HG03521 (cell line): Measurements from ENCODE around the gene MMP15.
"Not testable (repeated sequence)": the region's sequence is repeated elsewhere in the genome, so short reads cannot be mapped to it uniquely, and the experiment has no call there.

Experiments used
- ATAC-seq: cut with Tn5 transposase; IDR thresholded peaks from one replicate; pipeline ENCODE4 v1.9.1; 2021; ENCODE audit warnings: mild to moderate bottlenecking, moderate library complexity; ENCODE audit not compliant: unreplicated experiment

Gene MMP15

DNA sequence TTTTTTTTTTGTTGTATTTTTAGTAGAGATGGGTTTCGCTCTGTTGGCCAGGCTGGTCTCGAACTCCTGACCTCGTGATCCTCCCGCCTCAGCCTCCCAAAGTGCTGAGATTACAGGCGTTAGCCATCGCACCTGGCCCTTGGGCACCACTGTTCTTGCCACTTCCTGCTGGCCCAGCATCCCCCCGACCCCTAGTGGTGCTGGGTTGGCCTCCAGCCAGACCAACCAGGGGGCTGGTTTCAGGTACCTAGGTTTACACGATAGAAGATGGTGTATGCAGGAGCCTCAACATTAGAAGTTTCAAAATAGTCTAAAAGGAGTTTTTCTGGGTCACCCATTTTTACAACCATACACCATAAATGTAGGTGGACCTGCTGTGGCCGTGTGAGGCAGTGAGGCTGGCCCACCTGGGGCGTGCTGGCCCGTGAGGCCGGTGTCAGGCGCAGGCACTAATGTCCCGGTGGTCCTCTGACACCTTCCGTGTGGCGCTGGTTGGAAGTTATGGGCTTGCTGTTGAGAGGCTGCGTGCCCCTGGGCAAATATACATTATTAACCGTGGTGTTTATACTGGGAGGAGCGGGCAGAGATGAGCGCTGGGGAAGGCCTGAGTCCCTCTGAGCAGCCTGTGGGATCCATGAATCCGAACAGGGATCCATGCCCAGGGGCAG is 60.2 kb downstream of the MMP15 start:
- no peak for ATAC-seq

DNA sequence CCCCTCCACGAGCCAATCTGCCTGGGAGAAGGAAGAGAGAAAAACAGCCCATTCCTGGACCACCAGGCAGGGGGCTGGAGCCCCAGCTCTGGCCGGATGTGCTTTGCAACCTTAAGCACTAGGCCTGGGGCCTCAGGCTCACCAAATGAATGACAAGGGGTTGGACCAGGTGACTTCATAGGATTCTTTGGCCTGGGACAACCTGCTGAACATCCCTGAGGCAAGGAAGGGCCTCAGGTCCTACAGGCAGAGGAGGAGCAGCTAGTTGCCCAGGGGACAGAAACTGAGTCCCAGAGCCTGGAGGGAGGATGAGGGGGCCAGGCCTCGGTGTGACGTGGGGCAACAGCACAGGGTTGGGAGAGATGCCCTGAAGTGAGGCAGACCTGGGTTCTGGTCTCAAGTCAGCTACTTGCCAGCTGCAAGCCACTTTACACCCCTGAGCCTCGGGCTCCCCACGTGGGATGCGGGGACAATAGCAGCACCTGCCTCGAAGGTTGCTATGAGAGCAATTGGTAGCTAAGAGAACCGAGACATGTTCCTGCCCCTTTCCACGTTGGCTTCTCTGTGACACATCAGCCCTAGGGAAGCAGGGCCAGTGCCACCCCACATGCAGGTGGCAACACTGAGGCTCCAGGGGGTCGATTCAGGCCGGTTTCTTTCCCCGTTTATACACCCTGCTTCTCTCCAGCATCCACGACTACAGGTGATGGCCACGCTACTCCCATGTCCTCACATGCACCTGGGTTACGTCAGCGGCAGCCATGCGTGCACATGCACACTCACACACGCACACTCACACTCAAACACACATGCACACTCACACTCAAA is 61.0 kb downstream of the MMP15 start:
- ATAC-seq, result no peak

- no peak for ATAC-seq
Observed at GRCh38 chr16:58087209-58087913, 61.8 kb downstream of the MMP15 start.

DNA sequence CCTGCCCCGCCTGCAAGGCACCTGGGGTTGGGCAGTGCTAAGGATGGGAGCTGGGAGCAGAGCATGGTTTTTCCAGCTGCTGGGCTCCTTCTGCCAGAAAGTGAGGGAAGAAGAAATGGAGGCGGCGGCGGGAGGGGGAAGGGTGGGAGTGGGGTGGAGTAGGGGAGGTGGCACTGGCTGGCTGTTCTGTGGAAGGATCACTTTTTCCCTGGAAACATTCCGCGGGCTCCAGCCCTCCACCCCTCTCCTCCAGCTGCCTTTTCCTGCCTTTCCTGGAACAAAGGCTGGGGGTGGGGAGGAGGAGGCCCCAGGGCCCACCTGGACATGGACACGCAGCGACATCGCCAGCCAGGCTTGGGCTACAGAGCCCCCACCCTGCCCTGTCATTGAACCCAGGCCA is 62.5 kb downstream of the MMP15 start:
- no peak for ATAC-seq

DNA sequence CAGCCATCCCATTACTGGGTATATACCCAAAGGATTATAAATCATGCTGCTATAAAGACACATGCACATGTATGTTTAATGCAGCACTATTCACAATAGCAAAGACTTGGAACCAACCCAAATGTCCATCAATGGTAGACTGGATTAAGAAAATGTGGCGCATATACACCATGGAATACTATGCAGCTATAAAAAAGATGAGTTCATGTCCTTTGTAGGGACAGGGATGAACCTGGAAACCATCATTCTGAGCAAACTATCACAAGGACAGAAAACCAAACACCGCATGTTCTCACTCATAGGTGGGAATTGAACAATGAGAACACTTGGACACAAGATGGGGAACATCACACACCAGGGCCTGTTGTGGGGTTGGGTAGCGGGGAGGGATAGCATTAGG is 64.8 kb downstream of the MMP15 start:
- not testable (repeated sequence) for ATAC-seq

DNA sequence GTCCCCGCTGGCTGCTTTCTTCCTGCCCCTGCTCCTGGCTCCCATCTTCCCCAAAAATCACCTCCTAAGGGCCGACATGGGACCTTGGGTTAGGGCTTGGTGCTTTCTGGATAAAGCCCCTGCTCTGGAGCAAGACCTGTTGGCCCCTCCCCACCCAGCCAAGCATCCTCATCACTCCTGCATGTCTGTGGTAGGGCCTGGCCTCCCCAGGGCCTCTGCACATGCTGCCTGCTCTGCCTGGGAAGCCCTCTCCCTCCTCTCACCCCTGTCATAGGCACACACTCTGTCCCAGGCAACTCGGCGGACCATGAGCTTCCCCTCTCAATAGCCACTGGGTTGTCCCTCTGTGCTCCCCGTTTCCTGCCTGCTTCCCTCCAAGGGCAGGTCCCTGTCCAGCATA is 68.5 kb downstream of the MMP15 start:
- ATAC-seq, result no peak

- ATAC-seq, result no peak
Observed at GRCh38 chr16:58094791-58095574, 69.4 kb downstream of the MMP15 start.

DNA sequence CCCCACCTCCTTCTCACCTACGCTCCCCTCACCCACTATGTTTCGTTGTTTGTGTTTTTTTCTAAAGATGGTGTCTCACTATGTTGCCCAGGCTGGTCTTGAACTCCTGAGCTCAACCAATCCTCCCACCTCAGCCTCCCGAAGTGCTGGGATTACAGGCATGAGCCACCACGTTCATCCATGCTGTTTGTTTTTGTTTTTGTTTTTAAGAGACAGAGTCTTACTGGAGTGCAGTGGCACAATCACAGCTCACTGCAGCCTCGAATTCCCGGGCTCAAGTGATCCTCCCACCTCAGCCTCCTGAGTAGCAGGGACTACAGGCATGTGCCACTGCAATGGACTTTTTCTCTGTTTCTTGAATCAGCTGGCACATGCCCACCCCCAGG is 70.0 kb downstream of the MMP15 start:
- ATAC-seq, result not testable (repeated sequence)

- no peak for ATAC-seq
Observed at GRCh38 chr16:58096249-58096648, 70.7 kb downstream of the MMP15 start.
